GM18499 (cell line): ENCODE data around the gene ACBD3.
"Not testable (repeated sequence)": the region's sequence is repeated elsewhere in the genome, so short reads cannot be mapped to it uniquely, and the experiment has no call there.

Source experiments
- ATAC-seq: cut with Tn5 transposase; IDR thresholded peaks from one replicate; pipeline ENCODE4 v1.9.1; 2021; ENCODE audit warnings: moderate number of reproducible peaks; ENCODE audit not compliant: insufficient read depth, unreplicated experiment

Gene ACBD3

DNA sequence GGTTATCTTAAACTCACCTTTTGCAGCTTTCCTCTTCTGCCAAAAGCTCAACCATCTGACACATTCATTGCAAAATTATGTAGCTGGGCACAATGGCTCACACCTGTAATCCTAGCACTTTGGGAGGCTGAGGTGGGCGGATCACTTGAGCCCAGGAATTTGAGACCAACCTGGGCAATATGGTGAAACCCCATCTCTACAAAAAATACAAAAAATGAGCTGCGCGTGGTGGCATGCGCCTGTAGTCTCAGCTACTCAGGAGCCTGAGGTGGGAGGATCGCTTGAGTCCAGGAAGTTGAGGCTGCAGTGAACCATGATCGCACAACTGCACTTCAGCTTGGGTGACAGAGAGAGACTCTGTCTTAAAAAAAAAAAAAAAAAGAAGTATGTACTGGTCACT, 16.1 kb upstream of the ACBD3 start:
- ATAC-seq, result not testable (repeated sequence)

DNA sequence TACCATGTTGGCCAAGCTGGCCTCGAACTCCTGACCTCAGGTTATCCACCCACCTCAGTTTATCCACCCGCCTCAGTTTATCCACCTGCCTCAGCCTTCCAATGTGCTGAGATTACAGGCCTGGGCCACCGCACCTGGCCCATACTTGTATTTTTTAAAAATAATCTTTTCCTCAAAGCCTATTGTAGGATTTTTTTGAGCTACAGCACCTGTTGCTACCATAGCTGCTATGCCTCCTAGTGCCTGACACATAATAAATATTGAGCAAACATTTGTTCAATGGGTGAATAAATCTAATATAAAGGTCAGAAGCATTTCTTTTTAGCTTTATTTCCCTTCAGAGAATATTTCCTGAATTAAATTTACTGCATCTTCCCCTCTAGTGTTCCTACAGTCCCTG, 15.7 kb upstream of the ACBD3 start:
- no peak for ATAC-seq

DNA sequence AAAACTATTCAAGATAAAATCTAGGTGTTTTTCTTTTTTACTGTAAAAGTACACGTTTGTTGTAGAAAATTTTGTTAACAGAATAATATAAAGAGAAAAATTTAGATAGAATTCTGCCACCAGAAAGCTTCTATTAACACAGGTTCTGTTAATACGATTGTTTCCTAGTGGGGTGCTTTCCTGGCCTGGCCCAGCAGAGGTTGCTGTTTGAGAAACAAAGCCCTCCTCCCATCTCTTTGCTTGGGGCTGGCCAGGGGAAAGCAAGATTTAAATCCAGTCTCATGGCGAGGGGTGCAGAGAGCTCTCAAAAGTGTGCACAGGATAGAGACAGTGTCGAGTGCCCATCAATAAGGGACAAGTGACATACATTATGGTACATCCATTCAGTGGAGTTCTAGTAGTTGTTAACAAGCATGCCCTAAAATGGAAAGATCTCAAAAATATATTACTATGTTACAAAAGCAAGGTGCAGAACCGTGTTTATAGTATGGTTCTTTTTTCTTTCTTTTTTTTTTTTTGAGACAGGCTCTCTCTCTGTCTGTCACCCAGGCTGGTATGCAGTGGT, 14.6 kb upstream of the ACBD3 start:
- no peak for ATAC-seq

DNA sequence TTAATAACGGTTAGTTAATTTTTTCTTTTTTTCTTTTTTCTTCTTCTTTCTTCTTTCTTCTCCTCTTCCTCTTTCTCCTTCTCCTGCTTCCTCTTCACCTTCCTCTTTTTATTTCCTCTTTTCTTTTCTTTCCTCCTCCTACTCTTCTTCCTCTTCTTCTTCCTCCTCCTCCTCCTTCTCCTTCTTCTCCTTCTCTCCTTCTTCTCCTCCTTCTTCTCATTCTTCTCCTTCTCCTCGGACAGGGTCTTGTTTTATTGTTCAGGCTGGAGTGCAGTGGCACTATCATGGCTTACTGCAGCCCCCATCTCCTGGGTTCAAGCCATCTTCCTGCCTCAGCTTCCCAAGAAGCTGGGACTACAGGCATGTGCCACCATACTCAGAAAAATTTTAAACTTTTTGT, 13.4 kb upstream of the ACBD3 start:
- no peak for ATAC-seq

DNA sequence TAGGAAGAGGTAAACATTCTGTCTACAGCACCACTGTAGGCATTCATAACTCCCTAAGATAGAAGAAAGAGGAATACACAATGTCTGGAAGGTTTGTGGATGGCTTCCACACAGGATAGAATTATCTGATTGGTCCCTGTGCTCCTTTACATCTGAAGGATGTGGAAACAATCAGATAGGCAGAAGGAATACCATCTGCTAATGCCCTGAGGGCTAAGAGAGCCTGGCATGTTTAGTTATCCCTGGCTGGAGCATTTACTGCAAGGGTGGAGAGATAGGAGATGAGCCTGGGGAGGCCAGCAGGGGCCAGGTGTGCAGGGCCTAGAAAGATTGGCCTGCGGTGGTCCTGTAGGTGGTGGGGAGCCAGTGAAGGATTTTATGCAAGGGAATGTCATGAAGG, 8.6 kb upstream of the ACBD3 start:
- no peak for ATAC-seq

DNA sequence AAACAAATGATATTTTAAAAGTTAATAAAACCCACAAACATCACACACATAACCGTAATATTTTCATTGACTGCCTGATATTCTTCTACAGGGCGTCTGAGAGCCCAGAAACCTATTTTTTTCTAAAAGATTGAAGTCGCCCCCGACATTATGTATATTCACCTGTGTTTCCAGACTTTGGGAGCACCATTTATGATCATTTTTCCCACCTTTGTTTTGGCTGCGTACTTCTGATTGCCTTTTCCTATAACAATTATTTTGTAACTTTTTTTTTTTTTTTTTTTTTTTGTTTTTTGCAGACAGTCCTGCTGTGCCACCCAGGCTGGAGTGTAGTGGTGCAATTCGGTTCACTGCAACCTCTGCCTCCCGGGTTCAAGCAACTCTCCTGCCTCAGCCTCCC, 839 bp upstream of the ACBD3 start:
- ATAC-seq, result no peak

DNA sequence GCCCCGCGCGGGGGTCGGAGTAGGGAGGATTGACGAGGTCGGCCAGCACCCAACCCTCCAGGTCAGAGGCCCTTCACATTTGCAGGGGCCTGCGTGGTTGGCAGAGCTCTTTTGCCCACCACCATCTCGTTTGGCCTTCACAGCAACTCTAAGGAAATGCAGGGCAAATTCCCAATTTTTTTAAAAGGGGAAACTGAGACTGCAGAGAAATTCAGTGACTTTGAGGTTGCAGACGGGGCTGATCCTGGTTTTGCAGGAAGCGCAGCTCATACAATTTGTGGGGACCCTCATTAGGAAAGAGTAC, 430 bp upstream of the ACBD3 start:
- no peak for ATAC-seq

DNA sequence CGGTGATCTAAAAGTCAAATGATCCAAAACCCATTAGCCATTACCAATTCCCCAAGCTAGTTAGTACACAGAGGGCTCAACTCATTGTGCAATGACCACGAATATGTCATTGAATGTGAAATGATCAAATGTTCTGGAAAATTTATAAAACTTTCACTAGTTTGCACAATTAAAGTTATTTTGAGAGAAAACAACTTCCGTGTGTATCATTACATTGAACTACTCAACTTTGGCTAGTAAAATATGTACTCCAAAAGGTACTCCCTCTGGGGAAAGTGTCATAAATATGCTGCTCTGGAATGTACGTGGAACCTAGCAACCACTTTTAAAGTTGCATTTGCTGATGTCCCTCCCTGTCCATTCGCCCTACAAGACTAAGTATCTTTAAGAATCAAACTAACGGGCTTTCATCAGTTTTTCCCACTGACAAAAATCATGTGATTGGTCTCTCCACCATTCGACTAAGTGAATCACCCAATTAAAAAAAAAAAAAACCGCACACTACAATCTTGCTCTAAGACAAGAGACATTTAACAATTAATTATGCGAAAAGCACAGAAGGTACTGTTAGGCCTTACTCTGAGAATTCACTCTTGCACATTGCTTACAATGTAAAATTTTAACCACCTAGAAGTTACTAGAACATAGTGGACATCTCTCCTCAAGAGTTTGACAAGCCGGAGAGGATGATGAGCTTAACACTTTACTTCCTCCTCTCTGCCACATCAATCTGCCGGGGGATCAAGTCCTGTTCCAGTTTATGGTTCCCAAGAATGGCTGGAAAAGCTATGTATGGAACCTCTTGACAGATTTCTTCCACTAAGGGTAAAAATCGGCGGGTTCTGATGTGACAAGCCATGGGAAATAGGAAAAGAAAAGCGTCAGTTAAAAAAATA, 1.2 kb downstream of the ACBD3 start:
- no peak for ATAC-seq

DNA sequence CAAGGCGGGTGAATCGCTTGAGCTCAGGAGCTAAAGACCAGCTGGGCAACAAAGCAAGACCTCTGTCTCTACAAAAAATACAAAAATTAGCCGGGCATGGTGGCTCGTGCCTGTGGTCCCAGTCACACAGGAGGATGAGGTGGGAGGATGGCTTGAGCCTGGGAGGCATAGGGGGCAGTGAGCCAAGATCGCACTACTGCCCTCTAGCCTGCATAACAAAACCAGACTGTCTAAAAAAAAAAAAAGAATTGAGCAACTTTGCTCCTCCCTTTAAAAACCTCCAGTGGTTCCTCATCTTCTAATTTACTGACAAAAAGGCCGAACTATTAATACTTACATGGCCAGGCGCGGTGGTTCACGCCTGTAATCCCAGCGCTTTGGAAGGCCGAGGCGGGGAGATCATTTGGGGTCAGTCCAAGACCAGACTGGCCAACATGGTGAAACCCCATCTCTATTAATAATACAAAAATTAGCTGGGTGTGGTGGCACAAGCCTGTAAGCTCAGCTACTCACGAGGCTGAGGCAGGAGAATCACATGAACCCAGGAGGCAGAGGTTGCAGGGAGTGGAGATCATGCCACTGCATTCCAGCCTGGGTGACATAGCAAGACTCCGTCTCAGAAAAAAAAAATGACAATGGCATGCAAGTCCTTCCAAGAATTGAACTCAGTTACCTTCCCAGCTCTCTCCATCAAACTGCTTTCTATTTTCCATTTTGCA, 4.4 kb downstream of the ACBD3 start:
- no peak for ATAC-seq

DNA sequence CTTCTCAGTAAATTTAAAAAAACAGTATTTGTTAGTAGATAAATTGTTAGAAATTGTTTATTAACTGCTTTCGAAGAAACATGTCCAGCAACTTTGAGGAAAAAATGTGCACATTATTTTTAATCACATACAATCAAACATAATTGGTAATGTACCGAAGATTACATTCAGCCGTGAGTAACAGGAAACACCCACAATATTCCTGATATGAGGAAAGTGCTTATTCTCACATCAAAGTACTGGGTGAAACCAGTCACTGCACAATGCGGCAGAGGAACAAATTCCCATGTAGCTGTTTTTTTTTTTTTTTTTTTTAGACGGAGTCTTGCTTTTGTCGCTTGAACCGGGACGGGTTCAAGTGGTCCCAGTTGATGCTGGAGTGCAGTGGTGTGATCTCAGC, 9.7 kb downstream of the ACBD3 start:
- ATAC-seq, result no peak

DNA sequence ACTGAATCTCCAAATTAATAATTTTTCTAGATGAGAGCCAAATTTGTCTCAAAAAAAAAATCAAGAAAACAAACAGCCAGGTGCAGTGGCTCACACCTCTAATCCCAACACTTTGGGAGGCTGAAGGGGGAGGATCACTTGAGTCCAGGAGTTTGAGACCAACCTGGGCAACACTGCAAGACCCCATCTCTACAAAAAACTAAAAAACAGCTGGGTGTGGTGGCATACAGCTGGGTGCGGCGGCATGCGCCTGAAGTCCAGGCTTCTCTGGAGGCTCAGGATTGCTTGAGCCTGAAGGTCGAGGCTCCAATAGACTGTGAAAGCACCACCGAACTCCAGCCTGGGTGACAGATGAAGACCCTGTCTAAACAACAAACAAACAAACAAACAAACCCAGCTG, 14.0 kb downstream of the ACBD3 start:
- no peak for ATAC-seq

DNA sequence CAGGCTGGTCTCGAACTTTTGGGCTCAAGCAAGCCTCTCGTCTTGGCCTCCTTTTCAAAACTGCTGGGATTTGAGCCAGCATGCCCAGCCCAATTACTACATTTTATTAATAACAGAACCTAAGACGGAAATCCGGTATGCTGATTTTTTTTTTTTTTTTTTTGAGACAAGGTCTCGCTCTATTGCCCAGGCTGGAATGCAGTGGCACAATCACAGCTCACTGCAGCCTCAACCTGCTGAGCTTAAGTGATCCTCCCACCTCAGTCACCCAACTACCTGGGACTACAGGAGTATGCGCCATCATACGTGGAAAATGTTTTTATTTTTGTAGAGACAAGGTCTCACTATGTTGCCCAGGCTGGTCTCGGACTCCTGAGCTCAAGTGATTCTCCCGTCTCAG, 20.2 kb downstream of the ACBD3 start:
- no peak for ATAC-seq

DNA sequence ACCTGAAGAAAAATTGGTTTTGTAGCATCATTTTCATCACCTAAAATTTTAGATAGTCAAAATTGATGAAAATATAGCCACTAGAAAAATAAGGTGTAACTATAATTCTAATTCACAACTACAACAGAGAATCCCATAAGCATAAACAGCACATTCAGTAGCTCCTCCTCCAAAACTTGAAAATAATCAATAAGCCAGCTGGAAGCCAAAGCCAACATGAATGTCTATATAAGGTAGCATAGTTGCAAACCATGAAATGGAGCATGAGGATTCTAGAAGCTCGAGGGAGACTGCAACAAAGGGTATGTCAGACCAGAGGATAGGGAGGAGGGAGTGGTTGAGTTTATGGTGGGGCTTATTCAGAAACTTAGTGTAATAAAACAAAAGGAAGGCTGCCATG, 22.4 kb downstream of the ACBD3 start:
- no peak for ATAC-seq

DNA sequence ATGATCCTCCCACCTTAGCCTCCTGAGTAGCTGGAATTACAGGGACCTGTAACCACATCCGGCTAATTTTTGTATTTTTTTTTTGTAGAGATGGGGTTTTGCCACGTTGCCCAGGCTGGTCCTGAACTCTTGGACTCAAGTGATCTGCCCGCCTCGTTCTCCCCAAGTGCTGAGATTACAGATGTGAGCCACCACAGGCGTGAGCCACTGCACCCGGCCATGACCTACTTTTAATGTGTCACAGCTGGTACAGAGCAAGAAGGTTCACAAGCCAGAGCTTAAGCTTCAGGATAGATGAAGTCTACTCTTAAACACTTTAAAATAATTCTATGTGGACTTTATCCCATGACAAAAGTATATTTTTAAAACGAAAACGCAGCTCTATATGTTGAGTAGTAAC, 23.6 kb downstream of the ACBD3 start:
- ATAC-seq, result no peak

DNA sequence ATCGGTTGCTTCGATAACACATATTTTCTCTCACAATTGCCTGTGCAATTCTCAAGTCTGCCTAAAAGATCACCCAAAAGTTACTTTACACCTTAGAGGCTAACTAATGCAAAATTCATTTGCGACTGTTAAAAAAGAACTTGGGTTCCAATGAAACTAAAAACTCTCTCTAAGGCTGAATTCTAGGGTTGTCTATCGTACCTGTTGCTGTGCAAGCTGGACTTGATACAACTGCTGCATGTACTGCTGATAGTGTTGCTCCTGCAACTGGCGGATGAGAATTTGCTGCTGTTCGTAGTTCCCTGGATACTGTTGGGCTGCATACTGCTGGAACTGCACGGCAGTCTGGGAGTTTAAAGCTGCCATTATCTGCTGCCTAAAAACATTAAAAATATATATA, 27.6 kb downstream of the ACBD3 start:
- ATAC-seq, result no peak

DNA sequence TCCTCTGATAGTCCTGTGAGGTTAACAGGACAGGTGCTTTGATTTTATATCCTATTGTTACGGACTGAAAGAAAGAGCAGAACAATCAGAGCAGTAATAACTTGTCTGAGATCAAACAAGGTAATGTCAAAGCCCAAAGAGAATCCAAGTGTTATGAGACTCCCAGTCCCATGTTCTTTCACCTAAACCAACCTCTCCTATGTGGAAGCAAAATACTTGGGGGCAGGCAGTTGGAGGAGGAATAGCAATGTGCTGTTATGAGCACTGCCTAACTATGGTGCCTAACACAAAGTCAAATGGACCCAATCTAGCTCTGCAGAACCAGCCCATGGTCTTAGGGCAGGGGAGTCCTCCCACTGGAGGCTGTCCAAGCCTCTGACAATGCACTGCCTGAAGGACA, 28.1 kb downstream of the ACBD3 start:
- ATAC-seq, result no peak

DNA sequence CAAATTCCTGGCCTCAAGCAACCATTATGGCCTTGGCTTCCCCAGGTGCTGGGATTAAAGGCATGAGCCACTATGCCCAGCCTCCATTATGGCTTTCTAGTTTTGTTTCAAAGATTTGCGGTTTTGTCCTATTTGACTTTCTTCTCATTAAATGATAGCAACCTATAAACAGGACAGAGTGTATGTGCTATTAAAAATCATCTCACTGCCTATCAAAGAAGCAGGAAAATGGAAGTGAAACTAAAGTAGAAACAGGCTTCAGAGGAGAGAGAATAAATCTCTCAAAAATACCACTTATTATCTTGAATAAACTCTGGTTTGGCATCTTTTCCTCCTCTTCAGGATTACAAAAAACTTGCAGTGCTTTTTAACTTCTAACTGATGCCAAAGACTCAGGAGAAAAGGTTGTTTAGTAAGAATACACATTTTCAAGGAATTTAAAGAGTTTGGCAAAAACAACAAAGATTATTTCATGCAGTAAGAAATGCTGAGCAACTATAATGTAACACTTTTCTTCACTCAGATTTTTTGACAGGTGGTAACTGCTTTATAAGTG, 28.7 kb downstream of the ACBD3 start:
- ATAC-seq, result no peak

DNA sequence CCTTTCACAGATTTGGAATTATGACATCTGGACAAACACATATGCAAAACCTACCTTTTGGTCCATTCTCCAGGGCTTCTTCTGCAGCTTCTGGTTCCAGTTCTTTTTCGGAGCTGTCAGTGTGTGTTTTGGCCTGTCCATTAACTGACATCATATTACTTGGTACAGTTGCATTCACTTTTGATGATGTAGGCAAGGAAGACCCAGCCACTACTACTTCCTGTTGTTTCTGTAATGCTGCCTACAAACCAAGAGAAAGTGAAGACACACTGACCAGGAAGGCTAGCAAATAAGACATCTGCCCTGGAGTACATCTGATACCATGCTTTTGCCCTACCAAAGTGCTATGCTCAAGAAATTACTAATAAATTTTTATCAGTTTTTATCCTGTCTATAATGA, 31.9 kb downstream of the ACBD3 start:
- ATAC-seq, result no peak

DNA sequence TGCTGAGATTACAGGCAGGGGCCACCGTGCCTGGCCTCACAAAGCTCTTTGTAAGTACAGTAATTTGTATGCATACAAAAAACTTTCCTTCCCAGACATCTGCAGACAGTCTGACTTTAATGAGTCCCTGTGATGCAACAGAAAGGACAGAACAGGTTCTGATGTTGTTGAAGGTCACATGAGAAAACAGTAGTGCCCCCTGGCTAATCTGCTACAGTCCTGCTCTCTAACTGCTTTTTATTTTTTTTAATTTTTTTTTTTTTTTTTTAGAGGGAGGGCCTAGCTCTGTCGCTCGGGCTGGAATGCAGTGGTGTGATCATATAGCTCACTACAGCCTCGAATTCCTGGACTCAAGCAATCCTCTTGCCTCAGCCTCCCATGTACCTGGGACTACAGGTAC, 36.7 kb downstream of the ACBD3 start:
- ATAC-seq, result no peak

DNA sequence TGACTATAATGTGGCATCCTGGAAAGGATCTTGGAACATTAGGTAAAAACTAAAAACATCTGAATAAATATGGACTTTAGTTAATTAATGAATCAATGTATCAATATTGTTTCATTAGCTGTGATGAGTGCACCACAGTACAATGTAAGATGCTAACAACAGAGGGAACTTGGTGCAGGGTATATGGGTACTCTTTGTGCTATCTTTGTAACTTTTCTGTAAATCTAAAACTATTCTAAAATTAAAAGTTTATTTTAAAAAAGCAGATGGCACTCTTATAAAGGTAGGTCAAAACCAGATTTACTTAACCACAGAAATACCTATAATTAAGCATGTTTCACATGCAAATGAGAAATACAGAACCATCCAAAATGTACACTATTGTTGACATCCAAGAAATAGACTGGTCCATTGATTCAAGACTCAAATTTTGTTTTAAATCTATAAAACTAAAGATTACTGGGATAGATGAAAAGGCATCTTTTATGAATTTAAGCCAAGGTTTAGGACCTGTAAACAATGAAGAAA, 38.4 kb downstream of the ACBD3 start:
- no peak for ATAC-seq

DNA sequence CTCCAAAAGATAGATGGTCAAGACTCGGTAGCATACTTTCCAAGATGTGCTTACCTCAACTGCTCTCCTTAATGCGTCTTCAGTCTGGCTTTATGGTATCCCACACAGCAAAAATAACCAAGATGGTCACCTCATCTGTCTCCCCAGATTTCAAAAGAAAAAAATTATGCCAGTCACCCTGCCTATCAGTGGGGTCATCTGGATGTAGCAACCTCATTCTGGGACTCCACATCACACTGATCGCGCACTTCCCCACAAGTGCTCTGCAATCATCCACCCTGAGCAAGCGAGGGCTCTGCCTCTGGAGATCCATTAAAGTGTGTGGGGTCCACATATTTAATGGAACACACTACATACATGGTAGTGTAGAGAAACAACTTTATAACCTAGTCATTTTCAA, 42.5 kb downstream of the ACBD3 start:
- no peak for ATAC-seq
